ENCODE data around the gene GIPC3.
"Not testable (repeated sequence)": the region's sequence is repeated elsewhere in the genome, so short reads cannot be mapped to it uniquely, and the experiment has no call there.

Gene GIPC3

DNA sequence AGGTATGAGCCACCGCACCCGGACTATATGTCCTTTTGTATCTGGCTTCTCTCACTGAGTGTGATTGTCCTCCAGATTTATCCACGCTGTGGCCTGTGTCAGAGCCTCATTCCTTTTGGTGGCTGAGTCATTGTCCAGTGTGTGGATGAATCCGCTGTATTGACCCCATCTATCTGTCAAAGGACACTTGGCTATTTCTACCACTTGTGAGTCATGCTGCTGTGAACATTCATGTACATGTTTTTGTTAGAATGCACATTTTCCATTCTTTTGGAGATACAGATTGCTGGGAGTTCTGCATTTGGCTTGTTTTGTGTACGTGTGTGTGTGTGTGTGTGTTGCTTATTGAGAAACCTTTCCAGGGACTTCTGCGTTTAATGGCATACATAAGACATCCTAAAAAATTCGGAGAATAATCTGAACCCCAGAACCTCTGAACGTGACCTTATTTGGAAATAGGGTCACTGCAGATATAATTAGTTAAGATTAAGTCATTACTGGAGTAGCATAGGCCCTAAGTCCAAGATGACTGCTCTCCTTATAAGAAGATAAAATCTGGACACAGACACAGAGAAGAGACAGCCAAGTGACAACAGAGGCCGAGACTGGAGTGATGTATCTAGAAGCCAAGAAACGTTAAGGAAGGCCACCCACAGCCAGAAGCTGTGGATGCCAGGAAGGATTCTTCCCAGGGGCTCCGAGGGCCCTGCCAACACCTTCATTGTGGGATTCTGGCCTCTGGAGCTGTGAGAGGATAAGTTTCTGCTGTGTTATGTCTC is 4.9 kb upstream of the GIPC3 start:
- Histone ChIP-seq H3K4me3 (ENCODE audit: severe bottlenecking) (no peak overlapping the region), H3K36me3 (ENCODE audit: low read depth) (peaks cover 3% of the 10 kb centered on the region), H3K27ac (ENCODE audit: poor library complexity, severe bottlenecking) (no peak overlapping the region), H3K27me3 (ENCODE audit: insufficient read depth, poor library complexity, severe bottlenecking) (peaks cover 7% of the 10 kb centered on the region), H3K4me1 (ENCODE audit: insufficient read depth, poor library complexity, severe bottlenecking) (no peaks in the 10 kb centered on the region), H3K9me3 (ENCODE audit: severe bottlenecking) (no peaks in the 10 kb centered on the region)
- TF ChIP-seq, protein P1, sequence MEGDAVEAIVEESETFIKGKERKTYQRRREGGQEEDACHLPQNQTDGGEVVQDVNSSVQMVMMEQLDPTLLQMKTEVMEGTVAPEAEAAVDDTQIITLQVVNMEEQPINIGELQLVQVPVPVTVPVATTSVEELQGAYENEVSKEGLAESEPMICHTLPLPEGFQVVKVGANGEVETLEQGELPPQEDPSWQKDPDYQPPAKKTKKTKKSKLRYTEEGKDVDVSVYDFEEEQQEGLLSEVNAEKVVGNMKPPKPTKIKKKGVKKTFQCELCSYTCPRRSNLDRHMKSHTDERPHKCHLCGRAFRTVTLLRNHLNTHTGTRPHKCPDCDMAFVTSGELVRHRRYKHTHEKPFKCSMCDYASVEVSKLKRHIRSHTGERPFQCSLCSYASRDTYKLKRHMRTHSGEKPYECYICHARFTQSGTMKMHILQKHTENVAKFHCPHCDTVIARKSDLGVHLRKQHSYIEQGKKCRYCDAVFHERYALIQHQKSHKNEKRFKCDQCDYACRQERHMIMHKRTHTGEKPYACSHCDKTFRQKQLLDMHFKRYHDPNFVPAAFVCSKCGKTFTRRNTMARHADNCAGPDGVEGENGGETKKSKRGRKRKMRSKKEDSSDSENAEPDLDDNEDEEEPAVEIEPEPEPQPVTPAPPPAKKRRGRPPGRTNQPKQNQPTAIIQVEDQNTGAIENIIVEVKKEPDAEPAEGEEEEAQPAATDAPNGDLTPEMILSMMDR (IDR thresholded peaks at IDR 0.05; ENCODE audit: poor library complexity, severe bottlenecking) = no peak
- ATAC-seq (ENCODE audit: low read depth) = peak; percentile 47; the same call in 2 of the 3 replicates
- DNase-seq (ENCODE audit: low spot score) = no peak

DNA sequence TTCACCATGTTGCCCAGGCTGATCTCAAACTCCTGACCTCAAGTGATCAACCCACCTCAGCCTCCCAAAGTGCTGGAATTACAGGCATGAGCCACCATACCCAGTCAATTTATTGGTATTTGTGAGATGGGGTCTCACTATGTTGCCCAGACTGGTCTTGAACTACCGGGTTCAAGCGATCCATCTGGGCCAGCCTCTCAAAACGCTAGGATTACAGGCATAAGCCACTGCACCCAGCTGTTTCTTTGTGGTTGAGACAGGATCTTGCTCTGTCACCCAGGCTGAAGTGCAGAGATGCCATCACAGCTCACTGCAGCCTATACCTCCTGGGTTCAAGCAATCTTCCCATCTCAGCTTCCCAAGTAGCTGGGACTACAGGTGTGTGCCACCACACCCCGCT is 3.5 kb upstream of the GIPC3 start:
- ATAC-seq (ENCODE audit: low read depth); H3K4me3 ChIP-seq (ENCODE audit: severe bottlenecking); H3K27ac ChIP-seq (ENCODE audit: poor library complexity, severe bottlenecking); H3K36me3 ChIP-seq (ENCODE audit: low read depth); H3K9me3 ChIP-seq (ENCODE audit: severe bottlenecking); H3K4me1 ChIP-seq (ENCODE audit: insufficient read depth, poor library complexity, severe bottlenecking); DNase-seq (ENCODE audit: low spot score): not testable (repeated sequence)
- peaks cover 19% of the 10 kb centered on the region for H3K27me3 ChIP-seq (ENCODE audit: insufficient read depth, poor library complexity, severe bottlenecking)

DNA sequence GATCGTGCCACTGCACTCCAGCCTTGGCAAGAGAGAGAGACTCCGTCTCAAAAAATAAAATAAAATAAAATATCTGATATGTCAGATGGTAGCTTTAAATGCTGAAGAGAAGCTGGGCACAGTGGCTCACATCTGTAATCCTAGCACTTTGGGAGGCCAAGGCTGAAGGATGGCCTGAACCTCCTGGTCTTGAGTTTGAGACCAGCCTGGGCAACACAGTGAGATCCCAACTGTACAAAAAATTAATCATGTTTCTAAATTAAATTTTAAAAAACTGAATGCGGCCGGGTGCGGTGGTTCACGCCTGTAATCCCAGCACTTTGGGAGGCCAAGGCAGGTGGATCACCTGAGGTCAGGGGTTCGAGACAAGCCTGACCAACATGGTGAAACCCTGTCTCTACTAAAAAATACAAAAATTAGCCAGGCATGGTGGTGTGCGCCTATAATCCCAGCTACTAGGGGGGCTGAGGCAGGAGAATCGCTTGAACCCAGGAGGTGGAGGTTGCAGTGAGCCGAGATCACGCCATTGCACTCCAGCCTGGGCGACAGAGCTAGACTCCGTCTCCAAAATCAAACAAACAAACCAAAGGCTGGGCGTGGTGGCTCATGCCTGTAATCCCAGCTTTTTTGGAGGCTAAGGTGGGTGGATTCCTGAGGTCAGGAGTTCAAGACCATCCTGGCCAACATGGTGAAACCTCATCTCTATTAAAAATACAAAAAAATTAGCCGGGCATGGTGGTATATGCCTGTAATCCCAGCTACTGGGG is 1.1 kb upstream of the GIPC3 start:
- ATAC-seq (ENCODE audit: low read depth); H3K4me3 ChIP-seq (ENCODE audit: severe bottlenecking): not testable (repeated sequence)

DNA sequence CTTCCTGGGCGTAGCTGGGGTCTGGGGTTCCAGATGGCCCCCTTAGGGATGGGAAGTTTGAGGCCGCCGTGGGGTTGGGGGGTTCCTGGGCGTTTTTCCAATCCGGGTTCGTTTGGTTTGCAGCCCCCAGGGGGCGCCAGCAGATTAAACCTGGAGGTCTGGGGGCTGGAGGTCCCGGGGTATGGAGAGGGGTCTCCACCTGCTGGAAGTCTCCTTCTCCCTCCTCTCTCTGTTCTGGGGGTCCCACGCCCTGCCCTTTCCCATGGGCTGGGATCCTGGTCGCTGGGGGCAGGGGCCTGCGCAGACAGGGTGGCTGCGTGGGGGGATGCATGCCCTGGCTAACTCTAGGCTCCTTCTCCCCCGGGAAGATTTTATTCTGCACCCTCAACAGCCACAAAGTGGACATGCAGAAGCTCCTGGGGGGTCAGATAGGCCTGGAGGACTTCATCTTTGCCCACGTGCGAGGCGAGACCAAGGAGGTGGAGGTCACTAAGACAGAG is 899 bp downstream of the GIPC3 start:
- DNase-seq (ENCODE audit: low spot score) = no peak
- Histone ChIP-seq H3K27me3 (ENCODE audit: insufficient read depth, poor library complexity, severe bottlenecking) (peaks cover 24% of the 10 kb centered on the region), H3K4me1 (ENCODE audit: insufficient read depth, poor library complexity, severe bottlenecking) (no peaks in the 10 kb centered on the region), H3K9me3 (ENCODE audit: severe bottlenecking) (no peaks in the 10 kb centered on the region), H3K36me3 (ENCODE audit: low read depth) (no peaks in the 10 kb centered on the region), H3K4me3 (ENCODE audit: severe bottlenecking) (no peak overlapping the region), H3K27ac (ENCODE audit: poor library complexity, severe bottlenecking) (no peak overlapping the region)
- TF ChIP-seq, protein P1 (IDR thresholded peaks at IDR 0.05; ENCODE audit: poor library complexity, severe bottlenecking) = peak; percentile 40
- ATAC-seq (ENCODE audit: low read depth) = no peak

More for the DNA sequence above, 1.1 kb upstream of the GIPC3 start:
- H3K36me3 ChIP-seq (ENCODE audit: low read depth); H3K4me1 ChIP-seq (ENCODE audit: insufficient read depth, poor library complexity, severe bottlenecking); H3K9me3 ChIP-seq (ENCODE audit: severe bottlenecking); DNase-seq (ENCODE audit: low spot score); H3K27ac ChIP-seq (ENCODE audit: poor library complexity, severe bottlenecking): not testable (repeated sequence)
- peaks cover 24% of the 10 kb centered on the region for H3K27me3 ChIP-seq (ENCODE audit: insufficient read depth, poor library complexity, severe bottlenecking)

DNA sequence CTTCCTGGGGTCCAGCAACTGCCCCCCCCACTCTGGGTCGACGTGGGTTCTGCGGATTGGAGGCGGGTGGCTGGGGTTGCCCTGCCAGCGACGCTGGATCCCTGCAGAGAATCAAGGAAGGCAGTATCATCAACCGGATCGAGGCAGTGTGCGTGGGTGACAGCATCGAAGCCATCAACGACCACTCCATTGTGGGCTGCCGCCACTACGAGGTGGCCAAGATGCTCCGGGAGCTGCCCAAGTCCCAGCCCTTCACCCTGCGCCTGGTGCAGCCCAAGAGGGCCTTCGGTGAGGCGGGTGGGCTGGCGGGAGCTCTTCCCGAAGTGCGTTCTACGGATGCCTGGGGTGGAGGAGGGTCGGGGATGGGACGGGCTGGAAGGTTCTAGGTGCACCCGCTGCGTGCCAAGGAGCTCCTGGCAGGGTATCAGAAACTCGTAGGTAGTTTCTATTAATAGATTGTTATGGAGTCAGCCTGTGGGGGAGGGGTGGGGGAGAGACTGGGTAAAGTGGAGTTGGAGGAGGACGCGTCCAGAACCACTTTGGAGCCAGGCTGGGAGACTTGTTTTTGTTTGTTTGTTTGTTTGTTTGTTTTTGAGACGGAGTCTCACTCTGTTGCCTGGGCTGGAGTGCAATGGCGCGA is 1.5 kb downstream of the GIPC3 start:
- TF ChIP-seq, protein P1 (IDR thresholded peaks at IDR 0.05; ENCODE audit: poor library complexity, severe bottlenecking) = no peak
- peaks cover 24% of the 10 kb centered on the region for H3K27me3 ChIP-seq (ENCODE audit: insufficient read depth, poor library complexity, severe bottlenecking)
- H3K27ac ChIP-seq (ENCODE audit: poor library complexity, severe bottlenecking) = no peak overlapping the region
- ATAC-seq (ENCODE audit: low read depth) = no peak
- no peaks in the 10 kb centered on the region for H3K9me3 ChIP-seq (ENCODE audit: severe bottlenecking)
- no peak for DNase-seq (ENCODE audit: low spot score)
- no peak overlapping the region for H3K4me3 ChIP-seq (ENCODE audit: severe bottlenecking)
- no peaks in the 10 kb centered on the region for H3K4me1 ChIP-seq (ENCODE audit: insufficient read depth, poor library complexity, severe bottlenecking)
- H3K36me3 ChIP-seq (ENCODE audit: low read depth) = no peaks in the 10 kb centered on the region
